K562 (cell line): ENCODE measurements around the gene TMEM205. TPM values are rescaled to one million over a fixed set of nuclear protein-coding genes. Genes with fewer than 3 reads are reported as not detected.

ENCODE experiments used
- ATAC-seq: fragments of 200-7000 bp; cut with Tn5 transposase; 3 replicates; pipeline ENCODE4 v1.9.1; 2020; ENCODE audit warnings: moderate library complexity
- BruUV-seq: library from RNA; stranded (reverse); fragments of 400-500 nt; replicated peaks from 2 replicates; lab custom pipeline; 2021; lab: Mats Ljungman, UMichigan
- CTCF ChIA-PET: fragments of 300-600 bp; formaldehyde crosslinking; extraction: SDS; loops from one replicate; lab custom pipeline; 2021; ENCODE audit warnings: low intra/inter-chr PET ratio; lab: Yijun Ruan, JAX
- POLR2A ChIA-PET: fragments of 300-600, 350-650 bp; sonication (Branson Sonifier 250); formaldehyde crosslinking; extraction: SDS; loops from one replicate; lab custom pipeline; 2021; ENCODE audit warnings: antibody characterized with exemption, inconsistent platforms; lab: Yijun Ruan, JAX
- DNase-seq, 4 experiments: peaks; one replicate each; pipeline versions ENCODE4 v3.0.0 to v3.0.0-alpha.2; 2011 to 2018; ENCODE audit warnings: low spot score in 3 of 4, mixed read lengths in 3 of 4; ENCODE audit errors: extremely low read depth in 1 of 4
- FAIRE-seq: peaks from 2 replicates; lab custom pipeline; 2011; peaks lifted over from hg19 to GRCh38; lab: Jason Lieb, UNC
- H2AFZ ChIP-seq: 2 replicates; pipeline ENCODE4 v1.6.0; 2011; ENCODE audit warnings: low read depth, low read length, control low read depth, inconsistent platforms
- H3K27ac ChIP-seq: fragments of 200-600 bp; 3 replicates; pipeline ENCODE4 v1.8.0; 2011; ENCODE audit warnings: low read depth, mild to moderate bottlenecking, control low read depth, inconsistent platforms, low read length, moderate library complexity, mixed read lengths; ENCODE audit errors: extremely low read depth
- H3K27me3 ChIP-seq, 2 experiments: fragments of 300-600 bp in 1 of 2; 2 replicates in 1 of 2; 3 replicates in 1 of 2; pipeline versions ENCODE4 v1.6.0 to v1.8.0; 2011; ENCODE audit warnings: inconsistent platforms in 2 of 2, low read length in 2 of 2, mild to moderate bottlenecking in 1 of 2, mixed read lengths in 1 of 2, moderate library complexity in 1 of 2; ENCODE audit not compliant: control insufficient read depth in 2 of 2, insufficient read depth in 2 of 2
- H3K36me3 ChIP-seq: fragments of 300-600 bp; 3 replicates; pipeline ENCODE4 v1.8.0; 2011; ENCODE audit warnings: mild to moderate bottlenecking, low read length, inconsistent platforms; ENCODE audit not compliant: control insufficient read depth, insufficient read depth
- H3K4me1 ChIP-seq, 2 experiments: fragments of 200-600 bp in 1 of 2; replicated peaks in 1 of 2; 2 replicates in 1 of 2; 3 replicates in 1 of 2; pipeline versions ENCODE4 v1.5.1 to v1.8.0; 2011; ENCODE audit warnings: inconsistent platforms in 2 of 2, low read length in 2 of 2, mild to moderate bottlenecking in 1 of 2, mixed read lengths in 1 of 2, moderate library complexity in 1 of 2; ENCODE audit not compliant: control insufficient read depth in 2 of 2, insufficient read depth in 2 of 2
- H3K4me2 ChIP-seq: 2 replicates; pipeline ENCODE4 v1.6.1; 2011; ENCODE audit warnings: low read length, control low read depth, inconsistent platforms, mixed read lengths; ENCODE audit not compliant: insufficient read depth
- H3K4me3 ChIP-seq: fragments of 200-600 bp; sonication (generic), shearing (Covaris generic); 2 replicates; pipeline ENCODE4 v1.5.1; 2016; ENCODE audit warnings: control low read depth, inconsistent platforms
- H3K79me2 ChIP-seq: fragments of 200-600 bp; 3 replicates; pipeline ENCODE4 v1.8.0; 2011; ENCODE audit warnings: low read length, inconsistent platforms; ENCODE audit not compliant: control insufficient read depth, insufficient read depth
- H3K9ac ChIP-seq, 2 experiments: 2 replicates each; pipeline versions ENCODE4 v1.6.0 to v1.6.1; 2011; ENCODE audit warnings: low read depth in 2 of 2, low read length in 2 of 2, control low read depth in 1 of 2, inconsistent platforms in 1 of 2, mild to moderate bottlenecking in 1 of 2, mixed read lengths in 1 of 2; ENCODE audit not compliant: insufficient read depth in 1 of 2
- H3K9me1 ChIP-seq: one replicate; pipeline ENCODE4 v1.6.0; 2011; ENCODE audit warnings: inconsistent platforms, mild to moderate bottlenecking, low read length, moderate library complexity; ENCODE audit not compliant: control insufficient read depth, insufficient read depth
- H3K9me3 ChIP-seq: replicated peaks from 2 replicates; pipeline ENCODE4 v1.5.1; 2011; ENCODE audit warnings: low read depth, low read length, inconsistent platforms; ENCODE audit not compliant: control insufficient read depth, insufficient read depth
- H4K20me1 ChIP-seq: replicated peaks from 2 replicates; pipeline ENCODE4 v1.6.1; 2011; ENCODE audit warnings: low read length, inconsistent platforms, mixed read lengths; ENCODE audit not compliant: control insufficient read depth, insufficient read depth
- HNRNPL ChIP-seq: fragments of 200-400 bp; formaldehyde crosslinking; IDR thresholded peaks from 2 replicates; pipeline ENCODE4 v1.6.1; 2017; ENCODE audit warnings: low read depth, mild to moderate bottlenecking, low read length
- ZNF507 ChIP-seq: conservative IDR thresholded peaks from 2 replicates; pipeline ENCODE4 v1.6.1; 2017; ENCODE audit warnings: missing genetic modification characterization, missing compliant biosample characterization
- WGBS: fragments of 100-300 bp; shearing (Covaris generic); methylation state at CpG from one replicate; pipeline ENCODE4 v1.1.6; 2016; ENCODE audit warnings: low coverage, mixed read lengths; ENCODE audit not compliant: insufficient coverage; ENCODE audit errors: missing lambda C conversion rate; 5-methylcytosine and 5-hydroxymethylcytosine counted together
- in situ Hi-C: fragments of 300-500 bp; cut with MboI; formaldehyde crosslinking; loops from 4 replicates; pipeline ENCODE4 v1.15.0; 2018; ENCODE audit warnings: inconsistent platforms, mixed read lengths
- intact Hi-C: fragments of 100-400 bp; cut with micrococcal nuclease; formaldehyde crosslinking; loops from 2 replicates; pipeline ENCODE4 v1.14.2; 2022
- polyA plus RNA-seq, 8 experiments: library from polyadenylated mRNA; depleted of rRNA in 4 of 8; stranded (reverse) in 5 of 8; unstranded in 3 of 8; fragments of >200 nt; fragmentation: Nextera tagmentation in 2 of 8; fragmentation: Illumina TruSeq in 1 of 8; extraction: Ambion mirVana in 2 of 8; extraction: Trizol in 1 of 8; gene quantifications; 2 replicates each; pipeline versions ENCODE4 v1.2.1 to v1.2.3, GENCODE V29; 2011 to 2014; ENCODE audit warnings: inconsistent platforms in 1 of 8, missing spikeins in 1 of 8
- total RNA-seq, 7 experiments: library from RNA; depleted of rRNA in 6 of 7; stranded (reverse); fragments of >200 nt in 6 of 7; fragmentation: Illumina TruSeq in 2 of 7; extraction: Trizol in 2 of 7; gene quantifications; 2 replicates each; pipeline versions ENCODE4 v1.2.1 to v1.2.3, GENCODE V29; 2011 to 2021; ENCODE audit warnings: low replicate concordance in 1 of 7
- TF ChIP-seq, protein P1 (sequence below): sonication (generic); formaldehyde crosslinking; IDR thresholded peaks from 2 replicates; pipeline ENCODE4 v1.8.0; 2022; ENCODE audit warnings: missing genetic modification reagents, mild to moderate bottlenecking, moderate library complexity, borderline replicate concordance
- TF ChIP-seq, protein P2 (sequence below), 2 experiments: fragments of 200-800 bp in 1 of 2; sonication (Bioruptor generic) in 1 of 2; sonication (generic) in 1 of 2; formaldehyde crosslinking in 1 of 2; IDR thresholded peaks in 1 of 2; conservative IDR thresholded peaks in 1 of 2; 2 replicates each; pipeline versions ENCODE4 v1.5.0 to v1.6.1; 2016 to 2020; ENCODE audit warnings: missing compliant biosample characterization in 1 of 2, missing genetic modification characterization in 1 of 2, missing genetic modification reagents in 1 of 2

Gene TMEM205
- total and polyA plus RNA-seq, 9 of the 15 experiments (the other 6 are each of a cell fraction or from before 2014, with no cell fraction given) = 21.3 to 81.5 (median 44.1) TPM

DNA sequence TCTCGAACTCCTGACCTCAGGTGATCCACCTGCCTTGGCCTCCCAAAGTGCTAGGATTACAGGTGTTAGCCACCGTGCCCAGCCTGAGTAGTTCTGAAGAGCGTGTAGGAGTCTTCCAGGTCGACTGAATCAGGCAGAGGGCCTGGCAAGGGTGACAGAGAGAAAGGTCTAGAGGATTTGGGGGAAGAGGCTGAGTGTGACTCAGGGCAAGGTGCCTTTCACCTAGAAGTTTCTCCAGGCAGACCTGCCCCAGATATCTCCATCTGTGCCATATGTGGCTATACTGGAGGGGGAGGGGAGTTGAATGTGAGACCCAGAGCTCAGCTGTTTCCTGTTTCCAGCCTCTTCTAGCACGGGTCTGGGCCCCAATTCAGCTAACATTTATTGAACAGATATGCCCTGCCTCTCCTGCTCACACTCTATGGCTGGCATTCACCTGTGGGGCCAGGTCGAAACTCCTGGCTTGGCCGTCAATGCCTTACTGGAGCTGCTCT, 1.5 kb upstream of the TMEM205 start:
- BruUV-seq = no TSS peak
- H3K9ac ChIP-seq = peak overlapping the region in 1 of 2 experiments; percentile 18; a peak in 1 of 4 replicates
- no peak overlapping the region for H3K4me3 ChIP-seq
- no peaks in the 10 kb centered on the region for H3K79me2 ChIP-seq
- no peak for FAIRE-seq
- 54% methylated on average over 6 of the region's 7 CpGs for WGBS
- H3K9me1 ChIP-seq = peaks cover 2% of the 10 kb centered on the region
- no peak overlapping the region for H2AFZ ChIP-seq
- CTCF ChIA-PET = no interaction called here
- in situ Hi-C loops (no loop called here), intact Hi-C loops (no loop called here)
- H3K27me3 ChIP-seq = no peaks in the 10 kb centered on the region
- no peak for ATAC-seq
- 0 out of 3 replicates have a peak overlapping the region, but pooled peaks have one; percentile 32 for H3K27ac ChIP-seq
- POLR2A ChIA-PET = interaction anchor here (0.6 to 2.1 kb wide), 3 partner anchors 14 to 132 kb away, joined by 3 to 13 read pairs (median 5); no protein-coding TSS in a partner anchor
- H3K36me3 ChIP-seq = no peaks in the 10 kb centered on the region
- TF ChIP-seq, protein P1, sequence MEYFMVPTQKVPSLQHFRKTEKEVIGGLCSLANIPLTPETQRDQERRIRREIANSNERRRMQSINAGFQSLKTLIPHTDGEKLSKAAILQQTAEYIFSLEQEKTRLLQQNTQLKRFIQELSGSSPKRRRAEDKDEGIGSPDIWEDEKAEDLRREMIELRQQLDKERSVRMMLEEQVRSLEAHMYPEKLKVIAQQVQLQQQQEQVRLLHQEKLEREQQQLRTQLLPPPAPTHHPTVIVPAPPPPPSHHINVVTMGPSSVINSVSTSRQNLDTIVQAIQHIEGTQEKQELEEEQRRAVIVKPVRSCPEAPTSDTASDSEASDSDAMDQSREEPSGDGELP (CRISPR knock-in tag) = peak; percentile 21; the same call in 1 of the 2 replicates
- TF ChIP-seq ZNF507 = no peak
- no peak for TF ChIP-seq HNRNPL
- TF ChIP-seq, protein P2, sequence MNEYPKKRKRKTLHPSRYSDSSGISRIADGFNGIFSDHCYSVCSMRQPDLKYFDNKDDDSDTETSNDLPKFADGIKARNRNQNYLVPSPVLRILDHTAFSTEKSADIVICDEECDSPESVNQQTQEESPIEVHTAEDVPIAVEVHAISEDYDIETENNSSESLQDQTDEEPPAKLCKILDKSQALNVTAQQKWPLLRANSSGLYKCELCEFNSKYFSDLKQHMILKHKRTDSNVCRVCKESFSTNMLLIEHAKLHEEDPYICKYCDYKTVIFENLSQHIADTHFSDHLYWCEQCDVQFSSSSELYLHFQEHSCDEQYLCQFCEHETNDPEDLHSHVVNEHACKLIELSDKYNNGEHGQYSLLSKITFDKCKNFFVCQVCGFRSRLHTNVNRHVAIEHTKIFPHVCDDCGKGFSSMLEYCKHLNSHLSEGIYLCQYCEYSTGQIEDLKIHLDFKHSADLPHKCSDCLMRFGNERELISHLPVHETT (CRISPR knock-in tag; conservative IDR thresholded peaks at IDR 0.05 in 1 of 2, IDR thresholded peaks at IDR 0.05 in 1 of 2) = no peak
- TF ChIP-seq, all 486 proteins: peak for 1
- Histone ChIP-seq H3K9me3 (peaks cover 3% of the 10 kb centered on the region; the same call in 1 of the 2 replicates), H3K4me1 (peaks cover 26 to 43% of the 10 kb centered on the region in 2 experiments), H4K20me1 (no peaks in the 10 kb centered on the region), H3K4me2 (no peak overlapping the region)
- no peak for DNase-seq
